ENCODE results near the gene HAPSTR1.

DNA sequence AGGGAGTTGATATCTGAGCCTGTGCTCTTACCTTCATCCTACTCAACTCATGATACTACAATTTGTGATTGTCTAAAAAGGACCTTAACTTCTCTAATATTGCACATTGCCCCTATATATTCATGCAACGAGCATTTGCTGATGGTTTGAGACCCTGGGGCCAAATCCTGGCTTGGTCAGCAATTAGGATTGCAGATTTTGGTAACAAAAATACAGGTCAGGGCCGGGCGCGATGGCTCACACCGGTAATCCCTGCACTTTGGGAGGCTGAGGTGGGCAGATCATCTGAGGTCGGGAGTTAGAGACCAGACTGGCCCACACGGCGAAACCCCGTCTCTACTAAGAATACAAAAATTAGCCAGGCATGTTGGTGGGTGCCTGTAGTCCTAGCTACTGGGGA is 35.4 kb upstream of the HAPSTR1 start:
- no peak for TF ChIP-seq POLR2A (IDR thresholded peaks at IDR 0.05; ENCODE audit: control extremely low read depth in 1 of 2, low read depth in 2 of 2, low read length in 2 of 2)
- no peak for TF ChIP-seq ZNF274 (IDR thresholded peaks at IDR 0.05; ENCODE audit: borderline replicate concordance, extremely low read depth, low read length)
- TF ChIP-seq SP1 (IDR thresholded peaks at IDR 0.05; ENCODE audit: low read depth, low read length) = no peak
- no peak for TF ChIP-seq SIN3A (conservative IDR thresholded peaks at IDR 0.05 in 1 of 2, IDR thresholded peaks at IDR 0.05 in 1 of 2; ENCODE audit: low read depth in 1 of 2, low read length in 2 of 2)
- TF ChIP-seq, protein P1, sequence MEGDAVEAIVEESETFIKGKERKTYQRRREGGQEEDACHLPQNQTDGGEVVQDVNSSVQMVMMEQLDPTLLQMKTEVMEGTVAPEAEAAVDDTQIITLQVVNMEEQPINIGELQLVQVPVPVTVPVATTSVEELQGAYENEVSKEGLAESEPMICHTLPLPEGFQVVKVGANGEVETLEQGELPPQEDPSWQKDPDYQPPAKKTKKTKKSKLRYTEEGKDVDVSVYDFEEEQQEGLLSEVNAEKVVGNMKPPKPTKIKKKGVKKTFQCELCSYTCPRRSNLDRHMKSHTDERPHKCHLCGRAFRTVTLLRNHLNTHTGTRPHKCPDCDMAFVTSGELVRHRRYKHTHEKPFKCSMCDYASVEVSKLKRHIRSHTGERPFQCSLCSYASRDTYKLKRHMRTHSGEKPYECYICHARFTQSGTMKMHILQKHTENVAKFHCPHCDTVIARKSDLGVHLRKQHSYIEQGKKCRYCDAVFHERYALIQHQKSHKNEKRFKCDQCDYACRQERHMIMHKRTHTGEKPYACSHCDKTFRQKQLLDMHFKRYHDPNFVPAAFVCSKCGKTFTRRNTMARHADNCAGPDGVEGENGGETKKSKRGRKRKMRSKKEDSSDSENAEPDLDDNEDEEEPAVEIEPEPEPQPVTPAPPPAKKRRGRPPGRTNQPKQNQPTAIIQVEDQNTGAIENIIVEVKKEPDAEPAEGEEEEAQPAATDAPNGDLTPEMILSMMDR (IDR thresholded peaks at IDR 0.05; ENCODE audit: control extremely low read depth in 1 of 3, insufficient read depth in 1 of 3, low read depth in 1 of 3, low read length in 3 of 3) = no peak
- TF ChIP-seq EP300 (IDR thresholded peaks at IDR 0.05; ENCODE audit: borderline replicate concordance in 1 of 2, low read depth in 2 of 2, low read length in 2 of 2) = no peak
- TF ChIP-seq NRF1 (IDR thresholded peaks at IDR 0.05; ENCODE audit: low read depth, low read length) = no peak
- TF ChIP-seq SRF (IDR thresholded peaks at IDR 0.05; ENCODE audit: low read depth, low read length) = no peak
- no peak for TF ChIP-seq BCL11A (IDR thresholded peaks at IDR 0.05; ENCODE audit: low read depth in 2 of 2, low read length in 2 of 2)
- TF ChIP-seq MAX (IDR thresholded peaks at IDR 0.05) = no peak
- TF ChIP-seq NANOG (IDR thresholded peaks at IDR 0.05; ENCODE audit: insufficient read depth, low read depth, low read length, poor library complexity, severe bottlenecking) = no peak

All from H1 (cell line).